Glomerular visceral epithelial cell (primary cell): ENCODE measurements around the gene PCCA.
"Not testable (repeated sequence)": the region's sequence is repeated elsewhere in the genome, so short reads cannot be mapped to it uniquely, and the experiment has no call there.

Experiments
- DNase-seq: peaks from one replicate; pipeline ENCODE4 v3.0.0-alpha.2; 2016; ENCODE audit errors: extremely low spot score

The PCCA gene

DNA sequence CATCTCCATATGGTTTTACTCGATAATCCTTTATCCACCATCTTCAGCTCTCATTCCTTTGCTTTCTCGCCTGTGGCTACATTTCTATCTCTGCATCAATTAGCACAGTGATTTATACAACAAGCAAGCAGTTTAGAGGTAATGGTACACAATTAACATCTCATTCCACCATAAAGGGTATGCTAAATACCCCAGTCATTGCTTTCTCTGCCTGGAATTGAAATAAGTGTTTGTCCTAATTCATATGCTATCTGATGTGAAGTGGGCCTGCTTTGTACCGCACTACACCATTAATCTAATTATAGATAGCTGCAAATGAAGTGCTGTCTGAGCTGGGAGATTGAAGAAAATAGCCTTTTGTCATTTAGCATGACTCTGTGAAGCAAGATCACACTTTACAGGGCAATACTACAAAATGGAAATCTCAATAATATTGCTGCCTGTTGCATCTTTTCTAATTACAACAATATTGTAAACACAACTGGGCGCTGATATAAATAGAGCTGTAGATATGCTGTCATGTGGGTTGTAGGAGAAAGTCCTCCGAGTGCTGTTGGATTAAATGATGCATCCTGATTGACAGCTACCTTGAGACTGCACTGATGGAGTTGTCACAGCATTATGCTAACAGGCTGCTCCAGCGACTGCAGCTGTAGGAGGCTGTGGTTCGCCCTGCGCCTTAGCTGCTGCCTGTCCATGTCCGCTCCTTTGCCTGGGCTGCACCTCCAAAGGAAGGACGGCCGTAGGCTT lies 421.5 kb downstream of the PCCA start:
- DNase-seq: no peak

DNA sequence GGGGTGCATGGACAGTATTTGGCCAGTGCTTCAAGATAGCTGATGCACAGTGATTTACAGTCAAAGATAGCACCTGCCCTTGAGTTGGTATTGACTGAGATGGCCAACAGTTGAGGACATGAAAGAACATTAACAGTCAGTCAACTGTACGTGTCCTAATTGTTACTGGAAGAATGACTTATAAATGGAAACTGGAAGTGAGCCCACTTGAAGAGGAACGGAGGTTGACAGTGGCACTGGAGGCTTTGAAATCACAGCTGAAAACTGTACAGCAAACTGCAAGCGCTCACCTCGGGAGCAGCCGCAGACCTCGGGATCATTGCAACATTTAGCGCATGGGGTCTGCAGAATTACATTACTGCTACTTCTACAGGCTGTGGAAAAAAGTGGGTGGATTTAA lies 422.6 kb downstream of the PCCA start:
- DNase-seq: no peak

GRCh38 chr13:100512422-100512821 lies 423.5 kb downstream of the PCCA start:
- peak; percentile 55 for DNase-seq

DNA sequence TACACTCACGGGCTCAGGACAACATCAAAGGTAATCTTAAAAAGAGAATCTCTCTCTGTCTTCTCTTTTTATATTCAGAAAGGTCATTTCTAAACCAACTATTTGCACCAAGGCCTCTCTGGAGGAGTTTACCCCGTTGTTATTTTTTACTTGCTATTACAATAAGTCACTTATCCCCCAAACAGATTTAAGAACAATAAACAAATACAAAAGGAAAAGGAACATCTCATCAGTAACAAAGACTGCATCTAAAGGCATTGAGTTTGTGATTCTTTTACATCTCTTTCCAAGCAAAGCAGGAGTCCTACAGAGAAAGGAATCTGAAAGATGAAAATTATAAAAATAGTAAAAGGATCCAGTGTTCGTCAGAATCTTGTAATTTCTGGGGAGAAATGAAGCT lies 424.3 kb downstream of the PCCA start:
- DNase-seq: no peak

GRCh38 chr13:100513987-100514670 lies 425.2 kb downstream of the PCCA start:
- no peak for DNase-seq

GRCh38 chr13:100514788-100515409 lies 426.0 kb downstream of the PCCA start:
- DNase-seq: peak; percentile 74

DNA sequence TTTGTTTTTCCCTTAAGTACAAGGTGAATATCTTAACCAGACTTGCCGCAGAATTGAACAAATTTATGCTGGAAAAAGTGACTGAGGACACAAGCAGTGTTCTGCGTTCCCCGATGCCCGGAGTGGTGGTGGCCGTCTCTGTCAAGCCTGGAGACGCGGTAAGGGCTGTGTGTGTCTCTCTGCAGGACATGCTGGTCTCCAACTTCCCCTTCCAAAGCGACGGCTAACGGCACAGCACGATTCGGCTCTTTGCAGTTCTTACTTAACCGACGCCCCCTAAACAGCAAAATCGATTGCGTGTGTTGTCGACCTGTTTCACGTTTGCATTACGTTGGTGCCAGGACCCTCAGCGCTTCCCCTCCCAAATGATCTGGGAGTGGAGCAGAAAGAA lies 426.5 kb downstream of the PCCA start:
- no peak for DNase-seq

DNA sequence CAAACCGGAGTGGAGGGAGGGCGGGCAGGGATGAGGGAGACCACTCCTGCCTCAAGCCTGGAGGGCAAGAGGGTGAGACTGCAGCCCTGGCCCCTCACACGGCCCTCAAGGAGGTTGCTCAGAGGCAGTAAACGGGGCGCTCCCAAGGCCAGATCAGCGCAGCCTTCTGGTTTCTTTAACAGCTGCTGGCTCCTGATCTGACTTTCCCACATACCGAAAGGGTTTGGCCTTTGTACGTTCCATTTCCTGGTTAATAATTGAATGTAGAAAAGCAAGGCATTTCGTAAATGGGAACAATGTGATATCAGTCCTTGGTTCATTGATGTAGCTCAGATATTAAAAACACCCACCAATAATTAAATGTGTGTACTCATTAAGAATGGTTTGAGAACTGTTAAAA lies 428.2 kb downstream of the PCCA start:
- DNase-seq: peak; percentile 47

DNA sequence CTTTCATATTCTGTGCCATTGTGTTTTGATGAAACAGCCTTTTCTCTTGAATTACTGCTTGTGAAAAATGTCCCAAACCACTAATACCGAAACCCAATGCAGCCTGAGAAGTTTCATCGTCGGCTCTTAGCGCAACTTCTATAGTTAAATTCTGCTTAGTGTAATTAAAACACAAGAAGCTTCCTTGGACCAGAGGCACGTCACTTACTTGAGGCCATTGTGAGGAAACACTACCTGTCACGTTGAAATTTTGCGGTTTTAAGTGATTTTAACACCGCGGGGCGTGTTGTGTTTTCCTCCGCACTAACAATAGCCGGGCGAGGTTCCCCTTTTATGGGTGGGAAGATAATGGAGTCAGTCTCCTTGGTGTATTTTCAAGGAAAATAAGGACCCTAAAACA lies 428.8 kb downstream of the PCCA start:
- no peak for DNase-seq

DNA sequence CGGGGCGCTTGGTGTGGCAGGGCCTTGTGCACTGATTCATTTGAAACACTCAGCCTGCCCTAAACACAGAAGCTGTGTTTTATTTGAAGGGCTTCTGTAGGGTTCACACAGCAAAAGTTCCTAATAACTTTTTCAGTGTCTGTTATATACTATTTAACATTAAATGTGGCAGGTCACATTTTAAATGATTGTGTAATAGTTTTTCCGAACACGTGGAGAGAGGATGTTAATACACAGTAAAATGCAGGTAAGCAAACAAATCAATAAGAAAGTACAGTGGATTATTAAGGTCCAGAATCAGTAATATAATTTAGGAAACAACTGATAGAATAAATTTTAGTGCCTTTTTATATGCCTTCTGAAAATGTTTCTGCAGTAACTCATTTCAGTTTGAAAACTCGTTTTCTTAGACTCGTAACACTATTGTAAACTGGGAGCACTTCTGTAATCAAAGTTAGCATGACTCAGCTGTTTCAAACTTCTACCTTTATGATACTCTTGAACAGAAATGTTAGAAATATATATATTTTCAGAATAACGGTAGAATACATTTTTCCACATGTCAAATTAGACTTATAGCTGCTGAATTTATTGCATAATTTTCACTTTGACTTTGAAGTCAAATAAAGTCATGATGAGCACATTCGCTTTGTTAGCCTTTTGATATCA lies 429.6 kb downstream of the PCCA start:
- DNase-seq: no peak

GRCh38 chr13:100519626-100520025 lies 430.7 kb downstream of the PCCA start:
- no peak for DNase-seq

- DNase-seq: no peak
Measured at GRCh38 chr13:100520936-100521850, 432.3 kb downstream of the PCCA start.

DNA sequence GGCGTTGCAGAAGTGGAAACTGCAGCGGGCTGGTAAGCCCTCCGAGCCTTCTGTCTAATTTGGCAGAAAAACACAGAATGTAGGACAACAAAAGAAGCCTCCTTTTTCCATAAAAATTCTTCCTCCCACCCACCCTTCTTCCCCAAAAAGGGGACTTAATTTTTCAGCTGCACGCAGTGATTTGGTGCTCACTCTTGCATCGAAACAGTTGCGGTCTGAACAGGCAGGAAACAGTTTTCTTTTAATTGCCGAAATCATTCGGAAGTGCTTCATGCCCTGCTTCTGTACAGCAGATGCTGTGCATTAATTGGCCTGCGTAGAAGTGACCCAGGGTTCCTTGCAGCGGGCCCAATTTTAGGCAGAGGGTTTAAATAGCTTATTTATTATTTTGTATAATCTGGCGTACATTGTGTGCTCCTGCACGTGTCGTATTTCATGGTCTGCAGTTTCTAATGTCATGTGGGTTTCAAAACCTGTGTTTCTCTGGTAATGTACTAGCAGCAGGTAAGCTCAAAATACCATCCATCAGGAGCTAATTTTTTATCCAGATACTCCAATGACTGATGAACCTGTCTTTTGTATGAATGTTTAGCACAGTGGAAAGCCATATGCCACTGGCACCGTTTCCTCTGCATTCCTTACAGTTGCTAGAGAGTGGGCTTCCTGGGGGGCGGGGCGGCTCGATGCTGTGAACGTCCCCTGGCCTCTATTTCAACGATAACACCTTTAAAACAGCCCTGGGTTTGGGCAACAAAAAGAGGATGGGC lies 433.1 kb downstream of the PCCA start:
- DNase-seq: no peak

DNA sequence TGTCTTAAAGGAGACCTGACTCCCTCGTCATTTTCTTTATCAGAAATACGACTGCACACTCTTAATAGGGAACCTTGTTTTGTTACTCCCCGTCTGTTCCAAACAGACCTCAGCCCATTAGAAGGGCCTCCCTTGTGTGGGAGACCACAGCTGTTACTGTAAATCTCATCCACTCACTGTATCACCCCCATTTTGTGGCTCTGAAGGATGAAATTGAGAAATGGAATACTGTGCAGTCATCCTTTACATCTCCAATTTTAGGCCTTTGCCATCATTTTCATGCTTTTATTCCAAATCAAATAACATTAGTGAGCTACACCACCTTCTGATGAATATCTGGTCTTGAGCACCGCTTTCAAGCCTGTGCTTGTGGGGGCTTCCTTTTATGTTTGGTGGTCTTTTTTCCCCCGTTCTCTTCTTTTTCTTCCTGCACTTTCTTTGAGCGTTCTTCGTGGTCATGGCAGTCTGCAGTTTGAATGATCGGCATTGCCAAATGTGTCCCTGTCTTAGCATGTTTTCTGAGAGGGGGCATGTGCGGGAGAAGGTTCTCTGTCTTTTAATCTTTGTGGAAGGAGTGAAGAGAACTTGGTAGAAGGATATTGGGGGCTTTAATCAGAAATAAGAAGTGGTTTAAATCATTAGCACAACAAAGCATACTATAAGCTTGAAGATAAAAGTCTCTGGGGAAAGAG lies 433.9 kb downstream of the PCCA start:
- no peak for DNase-seq

DNA sequence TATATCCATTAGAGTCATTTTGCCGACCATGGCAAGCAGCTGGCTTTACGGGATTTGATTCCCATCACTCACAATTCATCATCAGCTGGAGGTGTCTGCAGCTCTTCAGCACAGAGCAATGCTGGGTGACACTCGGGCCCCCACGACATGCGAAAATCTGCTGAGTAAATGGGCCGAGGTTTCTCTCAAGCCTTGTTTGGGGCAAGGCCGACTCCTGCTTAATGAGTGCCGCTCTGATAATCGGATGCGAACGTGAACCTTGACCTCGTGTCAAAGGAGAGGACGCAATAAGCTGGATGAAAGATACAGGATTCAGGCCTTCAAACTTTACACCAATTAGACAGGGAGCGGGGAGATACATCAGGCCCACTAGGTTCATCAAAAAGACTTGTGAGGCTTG lies 434.5 kb downstream of the PCCA start:
- DNase-seq: no peak

DNA sequence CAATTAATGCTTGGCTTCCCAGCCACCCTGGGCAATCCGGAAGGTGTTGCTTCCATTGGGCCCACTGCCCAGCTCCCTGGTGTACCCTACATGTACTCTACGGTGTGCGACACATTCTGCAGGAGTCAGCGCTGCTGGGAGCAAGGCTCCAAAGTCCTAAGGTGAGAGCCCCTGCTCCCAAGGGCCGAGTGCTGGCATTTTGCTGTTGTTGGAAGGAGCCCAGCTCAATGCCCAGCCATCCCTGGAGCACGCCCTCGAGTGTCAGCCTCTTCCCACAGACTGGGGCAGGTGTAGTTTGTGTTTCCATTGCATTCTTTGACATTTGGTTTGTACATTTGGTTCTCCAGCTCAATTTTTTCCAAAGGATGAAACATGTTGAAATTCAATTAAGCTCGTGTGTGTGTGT lies 435.1 kb downstream of the PCCA start:
- DNase-seq: no peak

DNA sequence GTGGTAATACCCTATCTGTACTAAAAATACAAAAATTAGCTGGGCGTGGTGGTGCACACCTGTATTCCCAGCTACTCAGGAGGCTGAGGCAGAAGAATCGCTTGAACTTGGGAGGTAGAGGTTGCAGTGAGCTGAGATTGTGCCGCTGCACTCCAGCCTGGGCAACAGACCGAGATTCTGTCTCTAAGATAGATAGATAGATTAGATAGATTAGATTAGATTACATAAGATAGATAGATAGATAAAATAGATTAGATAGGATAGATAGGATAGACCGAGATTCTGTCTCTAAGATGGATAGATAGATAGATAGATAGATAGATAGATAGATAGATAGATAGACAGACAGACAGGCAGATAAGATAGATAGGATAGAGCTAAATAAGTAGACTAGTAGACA lies 435.8 kb downstream of the PCCA start:
- DNase-seq: not testable (repeated sequence)

DNA sequence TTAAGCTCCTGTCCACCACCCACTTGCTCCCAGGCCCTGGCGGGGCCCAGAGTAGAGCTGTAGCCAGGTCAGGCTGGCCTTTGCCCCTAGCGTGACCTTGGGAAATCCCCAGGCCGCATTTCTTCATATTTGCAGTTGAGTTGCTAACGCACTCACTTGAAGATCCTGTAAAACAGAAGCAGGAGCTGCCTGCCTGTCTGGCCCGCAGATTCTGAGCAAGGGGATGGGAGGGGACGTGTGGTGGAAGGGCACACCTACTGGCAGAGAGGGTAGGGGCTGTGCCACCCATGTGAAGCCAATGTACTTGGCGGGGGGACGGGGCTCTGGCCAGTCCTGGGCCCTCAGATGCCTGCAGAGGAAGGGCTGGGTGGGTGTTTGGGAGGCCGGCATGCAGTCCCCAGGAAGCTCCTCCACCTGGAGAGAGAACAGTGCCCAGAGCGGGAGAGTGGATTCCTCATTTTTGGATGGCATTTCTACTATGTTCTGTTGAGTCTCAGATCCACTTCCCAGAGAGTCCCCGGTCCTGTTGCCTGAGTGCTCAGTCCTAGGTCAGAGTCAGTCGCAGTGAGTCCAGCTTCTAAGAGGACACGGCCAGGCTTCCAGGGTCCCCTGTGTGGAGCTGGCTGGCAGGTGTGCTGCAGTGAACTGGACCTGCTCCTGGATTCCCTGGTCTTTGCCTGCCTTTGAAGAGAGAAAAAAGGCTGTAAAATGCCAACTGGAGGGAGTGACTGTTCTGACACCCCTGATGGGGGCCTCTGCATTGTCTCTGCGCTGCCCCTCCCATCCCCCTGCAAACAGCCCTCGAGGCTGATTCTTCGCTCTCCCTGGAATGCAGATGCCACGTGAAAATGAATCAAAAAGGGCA lies 436.8 kb downstream of the PCCA start:
- DNase-seq: no peak
